Memory B cell (primary cell): ENCODE data around the gene CERK.
"Not testable (repeated sequence)": the region's sequence is repeated elsewhere in the genome, so short reads cannot be mapped to it uniquely, and the experiment has no call there.

Experiments
- ATAC-seq: fragments of 150-1000 bp; cut with Tn5 transposase; 2 replicates; pipeline ENCODE4 v1.10.0; 2021; ENCODE audit warnings: low read depth, mild to moderate bottlenecking, moderate library complexity
- DNase-seq, 2 donors: peaks; one replicate each; pipeline ENCODE4 v3.0.0; 2022; ENCODE audit warnings: low spot score in 2 of 2
- H3K27ac Mint-ChIP-seq: one replicate; pipeline ENCODE4 v1.8.0; 2022; ENCODE audit warnings: mild to moderate bottlenecking, moderate library complexity, mixed read lengths
- H3K27me3 Mint-ChIP-seq: one replicate; pipeline ENCODE4 v1.8.0; 2022; ENCODE audit warnings: mixed read lengths
- H3K36me3 Mint-ChIP-seq: one replicate; pipeline ENCODE4 v1.8.0; 2022; ENCODE audit warnings: mild to moderate bottlenecking, mixed read lengths
- H3K4me1 Mint-ChIP-seq: one replicate; pipeline ENCODE4 v1.8.0; 2022; ENCODE audit warnings: mixed read lengths
- H3K4me3 Mint-ChIP-seq: one replicate; pipeline ENCODE4 v1.8.0; 2022; ENCODE audit warnings: mild to moderate bottlenecking, moderate library complexity, mixed read lengths
- H3K9me3 Mint-ChIP-seq: one replicate; pipeline ENCODE4 v1.8.0; 2022; ENCODE audit warnings: mixed read lengths

The CERK gene

GRCh38 chr22:46654426-46654825 is 83.6 kb downstream of the CERK start:
- Mint-ChIP-seq H3K27ac (no peak overlapping the region), H3K36me3 (peaks cover 9% of the 10 kb centered on the region), H3K4me1 (peaks cover 22% of the 10 kb centered on the region), H3K4me3 (no peak overlapping the region), H3K27me3 (no peaks in the 10 kb centered on the region), H3K9me3 (no peaks in the 10 kb centered on the region)
- ATAC-seq: no peak
- DNase-seq: no peak

- H3K27ac Mint-ChIP-seq: no peak overlapping the region
- no peaks in the 10 kb centered on the region for H3K9me3 Mint-ChIP-seq
- ATAC-seq: no peak
- H3K4me3 Mint-ChIP-seq: no peak overlapping the region
- no peaks in the 10 kb centered on the region for H3K27me3 Mint-ChIP-seq
- no peak for DNase-seq
- H3K36me3 Mint-ChIP-seq: peaks cover 2% of the 10 kb centered on the region
- peaks cover 21% of the 10 kb centered on the region for H3K4me1 Mint-ChIP-seq
Measured at GRCh38 chr22:46653596-46653995, 84.5 kb downstream of the CERK start.

GRCh38 chr22:46652847-46653331 is 85.2 kb downstream of the CERK start:
- Mint-ChIP-seq H3K4me1 (peaks cover 28% of the 10 kb centered on the region), H3K36me3 (peaks cover 9% of the 10 kb centered on the region), H3K9me3 (peaks cover 6% of the 10 kb centered on the region), H3K27me3 (no peaks in the 10 kb centered on the region), H3K4me3 (no peak overlapping the region), H3K27ac (no peak overlapping the region)
- DNase-seq: no peak
- ATAC-seq: no peak

- H3K27me3 Mint-ChIP-seq: no peaks in the 10 kb centered on the region
- DNase-seq: no peak
- H3K27ac Mint-ChIP-seq: no peak overlapping the region
- no peak overlapping the region for H3K4me3 Mint-ChIP-seq
- peaks cover 30% of the 10 kb centered on the region for H3K4me1 Mint-ChIP-seq
- peaks cover 6% of the 10 kb centered on the region for H3K9me3 Mint-ChIP-seq
- ATAC-seq: no peak
- peaks cover 10% of the 10 kb centered on the region for H3K36me3 Mint-ChIP-seq
Measured at GRCh38 chr22:46652081-46652846, 85.8 kb downstream of the CERK start.

- Mint-ChIP-seq H3K4me1 (peaks cover 28% of the 10 kb centered on the region), H3K27ac (no peak overlapping the region), H3K9me3 (peaks cover 6% of the 10 kb centered on the region), H3K27me3 (no peaks in the 10 kb centered on the region), H3K36me3 (peaks cover 10% of the 10 kb centered on the region), H3K4me3 (no peak overlapping the region)
- ATAC-seq (no peak), DNase-seq (no peak)
Measured at GRCh38 chr22:46651316-46651715, 86.7 kb downstream of the CERK start.

GRCh38 chr22:46650078-46650810 is 87.8 kb downstream of the CERK start:
- H3K4me3 Mint-ChIP-seq: no peak overlapping the region
- H3K4me1 Mint-ChIP-seq: peaks cover 31% of the 10 kb centered on the region
- no peaks in the 10 kb centered on the region for H3K27me3 Mint-ChIP-seq
- H3K27ac Mint-ChIP-seq: no peak overlapping the region
- H3K36me3 Mint-ChIP-seq: peaks cover 10% of the 10 kb centered on the region
- peaks cover 6% of the 10 kb centered on the region for H3K9me3 Mint-ChIP-seq
- DNase-seq (no peak), ATAC-seq (no peak)

GRCh38 chr22:46649141-46650077 is 88.6 kb downstream of the CERK start:
- Mint-ChIP-seq H3K9me3 (peaks cover 6% of the 10 kb centered on the region), H3K27me3 (no peaks in the 10 kb centered on the region), H3K27ac (no peak overlapping the region), H3K4me1 (peaks cover 28% of the 10 kb centered on the region), H3K4me3 (no peak overlapping the region), H3K36me3 (peaks cover 10% of the 10 kb centered on the region)
- DNase-seq (no peak), ATAC-seq (no peak)

- not testable (repeated sequence) for H3K9me3 Mint-ChIP-seq, H3K27me3 Mint-ChIP-seq, H3K4me3 Mint-ChIP-seq, H3K27ac Mint-ChIP-seq, ATAC-seq, DNase-seq
- Mint-ChIP-seq H3K4me1 (peaks cover 33% of the 10 kb centered on the region), H3K36me3 (peaks cover 20% of the 10 kb centered on the region)
Measured at GRCh38 chr22:46648225-46648820, 89.7 kb downstream of the CERK start.

- DNase-seq (no peak), ATAC-seq (no peak)
- Mint-ChIP-seq H3K27ac (no peak overlapping the region), H3K36me3 (peaks cover 25% of the 10 kb centered on the region), H3K4me1 (peaks cover 34% of the 10 kb centered on the region), H3K4me3 (no peak overlapping the region), H3K27me3 (no peaks in the 10 kb centered on the region), H3K9me3 (peaks cover 9% of the 10 kb centered on the region)
Measured at GRCh38 chr22:46646531-46647215, 91.4 kb downstream of the CERK start.

- not testable (repeated sequence) for ATAC-seq
Measured at GRCh38 chr22:46642840-46643480, 95.1 kb downstream of the CERK start.

GRCh38 chr22:46641811-46642266 is 96.2 kb downstream of the CERK start:
- Mint-ChIP-seq H3K27ac (peak overlapping the region; percentile 69), H3K4me1 (peaks cover 29% of the 10 kb centered on the region)

More at GRCh38 chr22:46642840-46643480, 95.1 kb downstream of the CERK start:
- not testable (repeated sequence) for H3K27me3 Mint-ChIP-seq, H3K9me3 Mint-ChIP-seq, H3K4me3 Mint-ChIP-seq, DNase-seq, H3K27ac Mint-ChIP-seq
- H3K4me1 Mint-ChIP-seq: peaks cover 32% of the 10 kb centered on the region
- peaks cover 23% of the 10 kb centered on the region for H3K36me3 Mint-ChIP-seq

GRCh38 chr22:46640293-46641055 is 97.6 kb downstream of the CERK start:
- no peak overlapping the region for H3K27ac Mint-ChIP-seq
- H3K9me3 Mint-ChIP-seq: peaks cover 4% of the 10 kb centered on the region
- H3K27me3 Mint-ChIP-seq: no peaks in the 10 kb centered on the region
- peaks cover 23% of the 10 kb centered on the region for H3K36me3 Mint-ChIP-seq
- ATAC-seq: no peak
- H3K4me1 Mint-ChIP-seq: peaks cover 25% of the 10 kb centered on the region
- H3K4me3 Mint-ChIP-seq: no peak overlapping the region
- no peak for DNase-seq

More at GRCh38 chr22:46641811-46642266, 96.2 kb downstream of the CERK start:
- DNase-seq (no peak), ATAC-seq (no peak)
- Mint-ChIP-seq H3K27me3 (no peaks in the 10 kb centered on the region), H3K9me3 (peaks cover 4% of the 10 kb centered on the region), H3K36me3 (peaks cover 21% of the 10 kb centered on the region), H3K4me3 (no peak overlapping the region)
